Ascending aorta (tissue), 2 donors: ENCODE data around the gene HAGHL. TPM values are rescaled to one million over a fixed set of nuclear protein-coding genes. Genes with fewer than 3 reads are reported as not detected.
A peak's percentile ranks its signal among the peaks of the same experiment; 100 is the strongest.

Source experiments
- DNase-seq, 2 donors: peaks; one replicate each; pipeline ENCODE4 v3.0.0-alpha.2; 2019; ENCODE audit warnings: low spot score in 2 of 2
- H3K27ac ChIP-seq, 2 donors: fragments of 200-600 bp; sonication (generic); one replicate each; pipeline ENCODE4 v1.5.1; 2016 to 2017; ENCODE audit warnings: mild to moderate bottlenecking in 1 of 2
- H3K27me3 ChIP-seq: fragments of 200-600 bp; sonication (generic); one replicate; pipeline ENCODE4 v1.5.1; 2017
- H3K36me3 ChIP-seq, 2 donors: fragments of 200-600 bp; sonication (generic); one replicate each; pipeline ENCODE4 v1.5.1; 2016
- H3K4me1 ChIP-seq, 2 donors: fragments of 200-600 bp; sonication (generic); one replicate each; pipeline ENCODE4 v1.5.1; 2016 to 2017; ENCODE audit warnings: mild to moderate bottlenecking in 1 of 2
- H3K4me3 ChIP-seq, 2 donors: fragments of 200-600 bp; sonication (generic); one replicate each; pipeline ENCODE4 v1.5.1; 2016 to 2017; ENCODE audit warnings: mild to moderate bottlenecking in 1 of 2
- H3K9me3 ChIP-seq, 2 donors: fragments of 200-600 bp; sonication (generic); one replicate each; pipeline ENCODE4 v1.5.1; 2016
- CTCF ChIP-seq, 3 experiments: fragments of 200-600 bp in 2 of 3; fragments of 450-650 bp in 1 of 3; sonication (generic) in 2 of 3; IDR thresholded peaks; one replicate each; pipeline ENCODE4 v1.5.1; 2016 to 2019; ENCODE audit warnings: antibody characterized with exemption in 3 of 3, mild to moderate bottlenecking in 1 of 3, moderate library complexity in 1 of 3
- intact Hi-C: fragments of 100-400 bp; cut with DNase I; formaldehyde crosslinking; loops from one replicate; pipeline ENCODE4 v1.15.1; 2023
- total RNA-seq: library from RNA; depleted of rRNA; stranded (reverse); fragments of >200 nt; gene quantifications from one replicate; pipeline ENCODE4 v1.1.0, GENCODE V29; 2016

Gene HAGHL
- total RNA-seq, 1 donor from 2014 or later: 9.7 TPM

- TF ChIP-seq CTCF (IDR thresholded peaks at IDR 0.05): peak in 1 of 3 experiments; percentile 10
- Histone ChIP-seq H3K9me3 (no peaks in the 10 kb centered on the region), H3K27ac (peak within 1 kb of the TSS; percentile 85 to 90), H3K36me3 (peaks cover 13 to 15% of the 10 kb centered on the region in 2 donors), H3K4me1 (peaks cover 20 to 38% of the 10 kb centered on the region in 2 donors), H3K4me3 (peak within 1 kb of the TSS; percentile 89 to 90), H3K27me3 (no peaks in the 10 kb centered on the region)
- intact Hi-C loops: loop anchor here (2.0 kb wide), 1 partner anchor 43 kb away; the partner anchor contains the start of gene METTL26
- peak in 1 of 2 donors; percentile 90 for DNase-seq
Observed at GRCh38 chr16:679814-680624, 46.9 kb upstream of the HAGHL start, which contains the start of gene STUB1. TSS of gene STUB1 (plus strand) at chr16:680410. CDS start at chr16:680526, 116 bp downstream.

GRCh38 chr16:680625-680945 lies 46.3 kb upstream of the HAGHL start:
- Histone ChIP-seq H3K27ac (peak overlapping the region; percentile 85 to 90), H3K27me3 (no peaks in the 10 kb centered on the region), H3K9me3 (no peaks in the 10 kb centered on the region), H3K4me3 (peak overlapping the region; percentile 89 to 90), H3K4me1 (peaks cover 20 to 40% of the 10 kb centered on the region in 2 donors), H3K36me3 (peaks cover 13 to 15% of the 10 kb centered on the region in 2 donors)
- intact Hi-C loops: loop anchor here (2.0 kb wide), 1 partner anchor 44 kb away; the partner anchor contains the start of gene METTL26
- TF ChIP-seq CTCF (IDR thresholded peaks at IDR 0.05): no peak
- DNase-seq: no peak

- H3K4me1 ChIP-seq: peaks cover 20 to 36% of the 10 kb centered on the region in 2 donors
- intact Hi-C loops: loop anchor here (2.0 kb wide), 1 partner anchor 44 kb away; the partner anchor contains the start of gene METTL26
Observed at GRCh38 chr16:680967-681745, 45.8 kb upstream of the HAGHL start.

GRCh38 chr16:681746-682427 lies 45.0 kb upstream of the HAGHL start:
- Histone ChIP-seq H3K4me1 (peaks cover 20 to 36% of the 10 kb centered on the region in 2 donors), H3K4me3 (peak overlapping the region; percentile 89 to 90)

More at GRCh38 chr16:680967-681745, 45.8 kb upstream of the HAGHL start:
- no peaks in the 10 kb centered on the region for H3K27me3 ChIP-seq
- no peak for DNase-seq
- H3K4me3 ChIP-seq: peak overlapping the region; percentile 89 to 90
- peak overlapping the region; percentile 85 to 90 for H3K27ac ChIP-seq
- peaks cover 13 to 21% of the 10 kb centered on the region in 2 donors for H3K36me3 ChIP-seq
- no peaks in the 10 kb centered on the region for H3K9me3 ChIP-seq
- TF ChIP-seq CTCF (IDR thresholded peaks at IDR 0.05): no peak

More at GRCh38 chr16:681746-682427, 45.0 kb upstream of the HAGHL start:
- no peak for DNase-seq
- peaks cover 19 to 28% of the 10 kb centered on the region in 2 donors for H3K36me3 ChIP-seq
- TF ChIP-seq CTCF (IDR thresholded peaks at IDR 0.05): no peak
- no peak overlapping the region for H3K27ac ChIP-seq
- no peaks in the 10 kb centered on the region for H3K27me3 ChIP-seq
- no peaks in the 10 kb centered on the region for H3K9me3 ChIP-seq
- intact Hi-C loops: loop anchor here (2.0 kb wide), 1 partner anchor 45 kb away; the partner anchor contains the start of gene METTL26
